ENCODE results near the gene SLC26A11. TPM values are rescaled to one million over a fixed set of nuclear protein-coding genes. Genes with fewer than 3 reads are reported as not detected.
A peak's percentile ranks its signal among the peaks of the same experiment; 100 is the strongest.

The SLC26A11 gene
- total RNA-seq, 1 donor from 2014 or later: 27.7 TPM

DNA sequence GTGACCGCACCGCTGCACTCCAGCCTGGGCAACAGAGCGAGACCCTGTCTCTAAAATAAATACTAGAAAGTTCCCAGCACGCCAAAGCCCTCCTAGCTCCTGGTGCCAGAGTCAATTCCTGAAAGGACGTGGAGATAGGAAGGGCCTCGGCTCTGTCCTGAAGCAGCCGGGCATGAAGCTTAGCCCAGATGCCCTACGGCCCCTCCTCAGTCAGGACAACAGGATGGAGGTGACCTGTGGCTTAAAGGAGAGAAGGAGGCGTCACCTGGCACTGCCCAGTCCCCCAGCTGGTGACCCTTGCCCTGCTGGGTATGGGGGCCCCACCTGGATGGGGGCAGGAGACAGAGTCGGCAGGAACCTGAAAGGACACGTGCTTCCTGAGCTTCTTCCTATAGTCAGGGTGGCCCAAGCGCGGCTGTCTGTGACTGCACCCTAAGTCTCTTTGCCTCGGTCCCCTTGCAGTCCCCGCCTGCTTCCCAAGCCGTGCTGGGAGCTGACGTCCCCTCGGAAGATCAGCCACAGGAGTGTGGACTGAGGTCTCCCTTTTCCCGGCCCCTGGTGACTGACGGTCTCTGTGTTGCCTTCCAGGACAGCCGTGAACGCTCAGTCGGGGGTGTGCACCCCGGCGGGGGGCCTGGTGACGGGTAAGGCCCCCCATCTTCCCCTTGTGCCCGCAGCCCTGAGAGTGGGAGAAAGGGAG is 25.5 kb downstream of the SLC26A11 start:
- H3K4me3 Mint-ChIP-seq: no peak overlapping the region
- TF ChIP-seq, protein P1, sequence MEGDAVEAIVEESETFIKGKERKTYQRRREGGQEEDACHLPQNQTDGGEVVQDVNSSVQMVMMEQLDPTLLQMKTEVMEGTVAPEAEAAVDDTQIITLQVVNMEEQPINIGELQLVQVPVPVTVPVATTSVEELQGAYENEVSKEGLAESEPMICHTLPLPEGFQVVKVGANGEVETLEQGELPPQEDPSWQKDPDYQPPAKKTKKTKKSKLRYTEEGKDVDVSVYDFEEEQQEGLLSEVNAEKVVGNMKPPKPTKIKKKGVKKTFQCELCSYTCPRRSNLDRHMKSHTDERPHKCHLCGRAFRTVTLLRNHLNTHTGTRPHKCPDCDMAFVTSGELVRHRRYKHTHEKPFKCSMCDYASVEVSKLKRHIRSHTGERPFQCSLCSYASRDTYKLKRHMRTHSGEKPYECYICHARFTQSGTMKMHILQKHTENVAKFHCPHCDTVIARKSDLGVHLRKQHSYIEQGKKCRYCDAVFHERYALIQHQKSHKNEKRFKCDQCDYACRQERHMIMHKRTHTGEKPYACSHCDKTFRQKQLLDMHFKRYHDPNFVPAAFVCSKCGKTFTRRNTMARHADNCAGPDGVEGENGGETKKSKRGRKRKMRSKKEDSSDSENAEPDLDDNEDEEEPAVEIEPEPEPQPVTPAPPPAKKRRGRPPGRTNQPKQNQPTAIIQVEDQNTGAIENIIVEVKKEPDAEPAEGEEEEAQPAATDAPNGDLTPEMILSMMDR (conservative IDR thresholded peaks at IDR 0.05): no peak
- no peaks in the 10 kb centered on the region for H3K9me3 Mint-ChIP-seq
- H3K36me3 Mint-ChIP-seq (ENCODE audit: low read depth): peaks cover 8% of the 10 kb centered on the region
- H3K4me1 Mint-ChIP-seq: no peaks in the 10 kb centered on the region
- no peak for DNase-seq (ENCODE audit: low read depth, low spot score)
- H3K27ac Mint-ChIP-seq (ENCODE audit: unreplicated experiment): peak overlapping the region; percentile 81
- H3K27me3 Mint-ChIP-seq (ENCODE audit: low read depth): no peaks in the 10 kb centered on the region

DNA sequence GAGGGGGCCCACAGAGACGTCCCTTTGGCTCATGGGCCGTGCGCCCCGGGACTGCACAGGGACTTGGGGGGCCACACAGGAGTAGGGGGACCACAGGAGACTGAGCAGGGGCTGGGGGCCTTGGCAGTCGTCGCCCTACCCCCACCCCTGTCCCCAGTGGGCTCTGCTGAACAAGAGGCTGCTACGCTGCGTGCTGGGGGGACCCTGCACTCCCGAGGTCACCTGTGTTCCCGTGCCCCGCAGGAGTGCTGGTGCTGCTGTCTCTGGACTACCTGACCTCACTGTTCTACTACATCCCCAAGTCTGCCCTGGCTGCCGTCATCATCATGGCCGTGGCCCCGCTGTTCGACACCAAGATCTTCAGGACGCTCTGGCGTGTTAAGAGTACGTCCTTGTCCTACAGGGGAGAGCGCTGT is 26.0 kb downstream of the SLC26A11 start:
- Mint-ChIP-seq H3K27me3 (ENCODE audit: low read depth) (no peaks in the 10 kb centered on the region), H3K9me3 (no peaks in the 10 kb centered on the region), H3K4me3 (no peak overlapping the region), H3K36me3 (ENCODE audit: low read depth) (peaks cover 8% of the 10 kb centered on the region), H3K4me1 (no peaks in the 10 kb centered on the region), H3K27ac (ENCODE audit: unreplicated experiment) (peak overlapping the region; percentile 50)
- TF ChIP-seq, protein P1 (conservative IDR thresholded peaks at IDR 0.05): no peak
- DNase-seq (ENCODE audit: low read depth, low spot score): no peak

DNA sequence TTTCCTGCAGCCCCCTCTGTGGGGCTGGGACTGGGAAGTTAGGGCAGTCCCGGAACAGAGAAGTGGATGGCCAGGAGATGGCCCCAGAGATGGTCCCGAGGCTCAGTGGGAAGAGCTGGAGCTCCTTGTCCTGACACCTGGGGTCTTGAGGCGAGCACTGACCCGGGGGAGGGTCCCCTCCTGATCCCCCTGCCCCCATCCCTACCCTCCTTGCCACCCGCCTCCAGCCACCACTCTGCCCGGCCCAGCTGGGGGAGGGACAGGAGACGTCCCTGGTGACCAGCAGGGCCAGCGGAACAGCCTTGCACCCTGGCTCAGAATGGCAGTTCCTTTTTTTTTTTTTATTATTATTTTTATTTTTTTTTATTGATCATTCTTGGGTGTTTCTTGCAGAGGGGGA is 26.5 kb downstream of the SLC26A11 start:
- H3K27ac Mint-ChIP-seq (ENCODE audit: unreplicated experiment): peak overlapping the region; percentile 50
- no peaks in the 10 kb centered on the region for H3K27me3 Mint-ChIP-seq (ENCODE audit: low read depth)
- H3K4me1 Mint-ChIP-seq: no peaks in the 10 kb centered on the region
- peaks cover 6% of the 10 kb centered on the region for H3K36me3 Mint-ChIP-seq (ENCODE audit: low read depth)
- TF ChIP-seq, protein P1 (conservative IDR thresholded peaks at IDR 0.05): no peak
- H3K4me3 Mint-ChIP-seq: no peak overlapping the region
- no peak for DNase-seq (ENCODE audit: low read depth, low spot score)
- H3K9me3 Mint-ChIP-seq: no peaks in the 10 kb centered on the region

DNA sequence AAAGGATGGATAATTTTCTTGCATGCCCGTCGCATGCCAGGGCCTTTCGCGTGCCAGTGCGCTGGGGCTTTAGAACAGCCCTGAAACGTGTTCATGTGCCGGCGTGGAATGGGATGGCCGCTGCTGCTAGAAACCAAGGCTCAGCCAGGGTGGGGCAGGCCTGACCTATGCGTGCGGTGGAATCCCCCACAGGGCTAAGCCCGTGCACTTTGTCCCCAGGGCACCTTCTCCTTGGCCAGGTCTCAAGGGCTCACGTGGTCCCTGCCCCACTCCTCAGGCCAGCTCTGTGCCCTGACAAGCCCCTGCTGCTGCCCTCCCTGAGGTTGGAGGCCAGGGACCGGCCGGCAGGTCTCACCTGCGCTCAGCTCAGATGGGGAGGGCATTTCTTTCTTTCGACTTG is 27.3 kb downstream of the SLC26A11 start:
- Mint-ChIP-seq H3K36me3 (ENCODE audit: low read depth) (peaks cover 5% of the 10 kb centered on the region), H3K27me3 (ENCODE audit: low read depth) (no peaks in the 10 kb centered on the region), H3K4me1 (no peaks in the 10 kb centered on the region), H3K4me3 (no peak overlapping the region), H3K9me3 (no peaks in the 10 kb centered on the region), H3K27ac (ENCODE audit: unreplicated experiment) (no peak overlapping the region)
- TF ChIP-seq, protein P1 (conservative IDR thresholded peaks at IDR 0.05): no peak
- no peak for DNase-seq (ENCODE audit: low read depth, low spot score)

DNA sequence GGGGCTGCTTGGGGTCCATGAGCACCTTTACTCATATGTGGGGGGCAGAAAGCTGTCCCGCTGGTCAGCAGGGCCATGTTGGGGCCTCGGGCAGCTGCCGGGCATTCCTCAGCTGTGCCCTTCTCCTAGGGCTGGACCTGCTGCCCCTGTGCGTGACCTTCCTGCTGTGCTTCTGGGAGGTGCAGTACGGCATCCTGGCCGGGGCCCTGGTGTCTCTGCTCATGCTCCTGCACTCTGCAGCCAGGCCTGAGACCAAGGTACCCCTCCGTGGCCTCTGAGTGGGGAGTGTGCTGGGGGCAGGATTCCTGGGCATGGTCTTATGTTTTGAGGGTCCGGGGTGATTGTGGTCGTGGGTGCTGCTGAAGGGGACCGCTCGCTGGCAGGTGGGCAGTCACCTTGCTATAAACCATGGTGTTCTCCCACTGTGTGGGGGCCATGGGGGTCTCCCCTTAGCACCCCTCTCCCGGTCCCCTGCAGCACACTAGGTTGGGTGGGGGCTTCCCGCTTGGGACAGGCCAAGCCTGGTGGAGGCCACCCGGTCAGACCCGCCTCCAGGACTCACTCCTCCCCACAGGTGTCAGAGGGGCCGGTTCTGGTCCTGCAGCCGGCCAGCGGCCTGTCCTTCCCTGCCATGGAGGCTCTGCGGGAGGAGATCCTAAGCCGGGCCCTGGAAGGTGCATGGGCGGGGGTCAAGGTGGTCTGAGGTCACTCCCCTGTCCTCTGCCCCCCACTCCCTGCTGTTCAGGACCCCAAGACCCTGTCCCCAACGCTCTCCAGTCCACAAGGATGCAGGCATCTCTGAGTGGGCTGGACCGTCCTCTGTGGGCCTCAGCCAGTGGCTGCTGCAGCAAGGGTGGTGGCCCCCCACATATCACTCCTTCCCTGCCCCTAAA is 28.0 kb downstream of the SLC26A11 start:
- H3K4me1 Mint-ChIP-seq: no peaks in the 10 kb centered on the region
- no peak overlapping the region for H3K4me3 Mint-ChIP-seq
- H3K9me3 Mint-ChIP-seq: no peaks in the 10 kb centered on the region
- no peaks in the 10 kb centered on the region for H3K27me3 Mint-ChIP-seq (ENCODE audit: low read depth)
- H3K36me3 Mint-ChIP-seq (ENCODE audit: low read depth): no peaks in the 10 kb centered on the region
- no peak overlapping the region for H3K27ac Mint-ChIP-seq (ENCODE audit: unreplicated experiment)
- no peak for DNase-seq (ENCODE audit: low read depth, low spot score)
- TF ChIP-seq, protein P1 (conservative IDR thresholded peaks at IDR 0.05): no peak
